Measurements from ENCODE around the gene TNPO2.

The TNPO2 gene

DNA sequence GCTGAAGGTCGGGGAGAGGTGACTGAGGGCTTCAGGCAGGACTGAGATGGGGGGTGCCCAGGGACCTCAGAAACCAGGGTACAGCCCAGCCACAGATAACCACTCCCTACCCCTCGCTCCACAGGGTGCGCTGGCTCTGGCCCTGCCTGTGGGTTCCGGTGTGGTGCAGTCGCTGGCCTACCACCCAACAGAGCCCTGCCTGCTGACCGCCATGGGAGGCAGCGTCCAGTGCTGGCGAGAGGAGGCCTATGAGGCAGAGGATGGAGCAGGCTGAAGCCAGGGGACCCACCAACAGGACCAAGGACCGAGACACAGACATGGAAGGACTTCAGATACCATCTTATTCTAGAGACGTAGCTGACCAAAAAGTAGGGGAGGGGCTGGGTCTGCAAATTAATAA, 48.3 kb downstream of the TNPO2 start:
- Histone ChIP-seq H3K27ac (ENCODE audit: poor library complexity, severe bottlenecking) (no peak overlapping the region), H3K4me3 (ENCODE audit: severe bottlenecking) (no peak overlapping the region), H3K4me1 (ENCODE audit: insufficient read depth, poor library complexity, severe bottlenecking) (no peaks in the 10 kb centered on the region), H3K36me3 (ENCODE audit: low read depth) (peaks cover 71% of the 10 kb centered on the region), H3K9me3 (ENCODE audit: severe bottlenecking) (no peaks in the 10 kb centered on the region), H3K27me3 (ENCODE audit: insufficient read depth, poor library complexity, severe bottlenecking) (no peaks in the 10 kb centered on the region)
- ATAC-seq (ENCODE audit: low read depth) (no peak), DNase-seq (ENCODE audit: low spot score) (no peak)
- TF ChIP-seq, protein P1, sequence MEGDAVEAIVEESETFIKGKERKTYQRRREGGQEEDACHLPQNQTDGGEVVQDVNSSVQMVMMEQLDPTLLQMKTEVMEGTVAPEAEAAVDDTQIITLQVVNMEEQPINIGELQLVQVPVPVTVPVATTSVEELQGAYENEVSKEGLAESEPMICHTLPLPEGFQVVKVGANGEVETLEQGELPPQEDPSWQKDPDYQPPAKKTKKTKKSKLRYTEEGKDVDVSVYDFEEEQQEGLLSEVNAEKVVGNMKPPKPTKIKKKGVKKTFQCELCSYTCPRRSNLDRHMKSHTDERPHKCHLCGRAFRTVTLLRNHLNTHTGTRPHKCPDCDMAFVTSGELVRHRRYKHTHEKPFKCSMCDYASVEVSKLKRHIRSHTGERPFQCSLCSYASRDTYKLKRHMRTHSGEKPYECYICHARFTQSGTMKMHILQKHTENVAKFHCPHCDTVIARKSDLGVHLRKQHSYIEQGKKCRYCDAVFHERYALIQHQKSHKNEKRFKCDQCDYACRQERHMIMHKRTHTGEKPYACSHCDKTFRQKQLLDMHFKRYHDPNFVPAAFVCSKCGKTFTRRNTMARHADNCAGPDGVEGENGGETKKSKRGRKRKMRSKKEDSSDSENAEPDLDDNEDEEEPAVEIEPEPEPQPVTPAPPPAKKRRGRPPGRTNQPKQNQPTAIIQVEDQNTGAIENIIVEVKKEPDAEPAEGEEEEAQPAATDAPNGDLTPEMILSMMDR (IDR thresholded peaks at IDR 0.05; ENCODE audit: poor library complexity, severe bottlenecking) = no peak

DNA sequence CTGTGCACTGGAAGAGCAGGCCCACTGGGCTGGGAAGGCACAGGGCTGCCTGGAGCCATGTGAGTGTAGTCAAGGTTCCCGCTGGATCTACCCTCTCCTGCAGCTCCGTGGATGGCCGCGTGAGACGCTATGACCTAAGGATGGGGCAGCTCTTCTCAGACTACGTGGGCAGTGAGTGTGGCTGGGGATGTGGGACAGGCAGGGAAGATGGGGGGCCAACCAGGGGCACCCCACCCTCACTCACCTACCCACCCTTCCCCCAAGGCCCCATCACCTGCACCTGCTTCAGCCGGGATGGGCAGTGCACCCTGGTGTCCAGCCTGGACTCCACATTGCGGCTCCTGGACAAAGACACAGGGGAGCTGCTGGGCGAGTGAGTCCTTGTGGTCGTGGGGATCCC, 51.0 kb downstream of the TNPO2 start:
- no peaks in the 10 kb centered on the region for H3K9me3 ChIP-seq (ENCODE audit: severe bottlenecking)
- no peak for DNase-seq (ENCODE audit: low spot score)
- no peak for ATAC-seq (ENCODE audit: low read depth)
- no peak overlapping the region for H3K27ac ChIP-seq (ENCODE audit: poor library complexity, severe bottlenecking)
- peaks cover 58% of the 10 kb centered on the region for H3K36me3 ChIP-seq (ENCODE audit: low read depth)
- no peaks in the 10 kb centered on the region for H3K27me3 ChIP-seq (ENCODE audit: insufficient read depth, poor library complexity, severe bottlenecking)
- no peaks in the 10 kb centered on the region for H3K4me1 ChIP-seq (ENCODE audit: insufficient read depth, poor library complexity, severe bottlenecking)
- no peak overlapping the region for H3K4me3 ChIP-seq (ENCODE audit: severe bottlenecking)
- TF ChIP-seq, protein P1 (IDR thresholded peaks at IDR 0.05; ENCODE audit: poor library complexity, severe bottlenecking) = no peak

DNA sequence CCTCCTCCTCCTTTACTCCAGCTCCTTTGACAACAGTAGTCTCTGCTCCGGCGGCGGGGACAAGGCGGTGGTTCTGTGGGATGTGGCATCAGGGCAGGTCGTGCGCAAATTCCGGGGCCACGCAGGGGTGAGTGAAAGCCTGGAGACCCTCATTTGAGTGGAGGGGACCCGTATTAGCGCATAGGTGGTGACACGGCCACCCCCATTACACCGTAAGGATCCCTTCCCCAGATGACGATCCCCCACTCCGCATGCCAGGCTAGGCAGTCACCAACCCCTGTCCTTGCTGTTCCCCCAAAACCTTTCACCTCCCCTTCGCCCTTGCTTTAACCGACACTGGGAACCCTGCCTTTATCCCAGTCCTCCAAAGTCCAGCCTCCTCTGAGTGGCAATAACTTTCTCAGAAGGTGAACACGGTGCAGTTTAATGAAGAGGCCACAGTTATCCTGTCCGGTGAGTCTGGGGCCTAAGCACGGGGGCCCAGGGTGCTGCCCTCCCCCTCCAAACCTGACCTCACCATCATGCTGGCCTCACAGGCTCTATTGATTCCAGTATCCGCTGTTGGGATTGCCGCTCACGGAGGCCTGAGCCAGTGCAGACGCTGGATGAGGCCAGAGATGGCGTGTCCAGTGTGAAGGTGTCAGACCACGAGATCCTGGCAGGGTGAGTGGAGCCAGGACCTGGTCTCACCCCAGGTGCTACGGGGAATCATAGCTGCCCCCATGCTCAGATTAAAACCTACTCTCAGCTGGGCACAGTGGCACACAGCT, 53.4 kb downstream of the TNPO2 start:
- H3K4me1 ChIP-seq (ENCODE audit: insufficient read depth, poor library complexity, severe bottlenecking) = no peaks in the 10 kb centered on the region
- no peak for ATAC-seq (ENCODE audit: low read depth)
- peaks cover 36% of the 10 kb centered on the region for H3K36me3 ChIP-seq (ENCODE audit: low read depth)
- no peaks in the 10 kb centered on the region for H3K9me3 ChIP-seq (ENCODE audit: severe bottlenecking)
- H3K27me3 ChIP-seq (ENCODE audit: insufficient read depth, poor library complexity, severe bottlenecking) = no peaks in the 10 kb centered on the region
- TF ChIP-seq, protein P1 (IDR thresholded peaks at IDR 0.05; ENCODE audit: poor library complexity, severe bottlenecking) = no peak
- peak overlapping the region; percentile 76 for H3K27ac ChIP-seq (ENCODE audit: poor library complexity, severe bottlenecking)
- DNase-seq (ENCODE audit: low spot score) = no peak
- peak overlapping the region; percentile 82 for H3K4me3 ChIP-seq (ENCODE audit: severe bottlenecking)

DNA sequence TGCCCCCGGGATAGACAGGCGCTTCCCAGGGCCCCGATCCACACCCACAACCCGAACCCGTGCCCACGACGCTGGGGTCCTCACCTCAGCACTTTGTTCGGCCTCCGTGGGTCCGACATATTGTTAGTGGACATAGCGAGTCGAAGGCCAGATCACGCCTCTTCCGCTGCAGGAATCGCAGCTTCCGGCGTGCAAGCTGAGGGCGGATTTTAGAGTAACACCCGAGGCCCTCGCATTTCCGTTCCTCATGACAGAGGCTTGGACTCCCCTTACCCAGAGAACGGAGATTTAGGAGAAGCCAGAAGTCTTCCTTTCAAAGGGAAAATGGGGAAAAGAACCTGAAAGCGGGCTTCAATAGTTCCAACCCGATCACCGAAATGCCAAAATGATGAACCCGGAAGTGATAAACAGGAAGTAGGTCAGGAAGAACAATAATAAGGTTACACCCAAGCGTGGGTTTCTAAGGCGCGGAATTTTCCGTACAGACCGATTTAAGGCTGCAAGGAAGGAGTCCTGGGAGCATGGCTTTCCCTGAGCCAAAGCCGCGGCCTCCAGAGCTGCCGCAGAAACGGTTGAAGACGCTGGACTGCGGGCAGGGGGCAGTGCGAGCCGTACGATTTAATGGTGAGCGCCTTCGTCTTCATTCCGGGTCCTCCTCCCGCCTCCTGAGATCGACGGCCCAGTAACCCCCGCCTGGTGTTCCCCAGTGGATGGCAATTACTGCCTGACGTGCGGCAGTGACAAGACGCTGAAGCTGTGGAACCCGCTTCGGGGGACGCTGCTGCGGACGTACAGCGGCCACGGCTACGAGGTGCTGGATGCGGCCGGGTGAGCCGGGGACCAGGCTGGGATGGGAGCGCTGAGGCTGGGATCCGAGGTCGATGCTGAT, 54.2 kb downstream of the TNPO2 start:
- no peak for DNase-seq (ENCODE audit: low spot score)
- Histone ChIP-seq H3K36me3 (ENCODE audit: low read depth) (peaks cover 28% of the 10 kb centered on the region), H3K9me3 (ENCODE audit: severe bottlenecking) (no peaks in the 10 kb centered on the region), H3K27me3 (ENCODE audit: insufficient read depth, poor library complexity, severe bottlenecking) (no peaks in the 10 kb centered on the region), H3K4me1 (ENCODE audit: insufficient read depth, poor library complexity, severe bottlenecking) (no peaks in the 10 kb centered on the region), H3K27ac (ENCODE audit: poor library complexity, severe bottlenecking) (peak overlapping the region; percentile 76), H3K4me3 (ENCODE audit: severe bottlenecking) (peak overlapping the region; percentile 82)
- peak; percentile 22 for ATAC-seq (ENCODE audit: low read depth)
- TF ChIP-seq, protein P1 (IDR thresholded peaks at IDR 0.05; ENCODE audit: poor library complexity, severe bottlenecking) = no peak

Measured in RWPE2 (cell line).